T-helper 22 cell (primary cell): Measurements from ENCODE around the gene ZNF846.
"Not testable (repeated sequence)": the region's sequence is repeated elsewhere in the genome, so short reads cannot be mapped to it uniquely, and the experiment has no call there.

Experiments
- DNase-seq: peaks from one replicate; pipeline ENCODE4 v3.0.0-alpha.2; 2020; ENCODE audit warnings: low read depth

ZNF846 gene

GRCh38 chr19:9768175-9769112, at the start of gene ZNF846:
TSS of gene ZNF846 (minus strand) at chr19:9768738. CDS start at chr19:9764950, 3,788 bp downstream.
- peak; percentile 86 for DNase-seq

GRCh38 chr19:9818175-9818733, 49.7 kb upstream of the ZNF846 start:
- no peak for DNase-seq

GRCh38 chr19:9811139-9811538, 42.6 kb upstream of the ZNF846 start:
- no peak for DNase-seq

GRCh38 chr19:9808855-9809824, 40.6 kb upstream of the ZNF846 start:
- DNase-seq: no peak

GRCh38 chr19:9806803-9807202, 38.3 kb upstream of the ZNF846 start:
- no peak for DNase-seq

GRCh38 chr19:9801976-9802375, 33.4 kb upstream of the ZNF846 start:
- DNase-seq: no peak

- DNase-seq: no peak
These were observed 30.6 kb upstream of the ZNF846 start for GRCh38 chr19:9799162-9799561.

- DNase-seq: no peak
These were observed 29.3 kb upstream of the ZNF846 start for GRCh38 chr19:9797871-9798270.

- DNase-seq: peak; percentile 70
These were observed 27.7 kb upstream of the ZNF846 start for GRCh38 chr19:9796113-9796773.

- peak; percentile 41 for DNase-seq
These were observed 24.6 kb upstream of the ZNF846 start for GRCh38 chr19:9793071-9793591.

GRCh38 chr19:9792206-9793070, 23.9 kb upstream of the ZNF846 start:
- peak; percentile 87 for DNase-seq

- DNase-seq: peak; percentile 94
These were observed 23.1 kb upstream of the ZNF846 start for GRCh38 chr19:9791552-9792205.

- DNase-seq: not testable (repeated sequence)
These were observed 22.5 kb upstream of the ZNF846 start for GRCh38 chr19:9791073-9791367.

GRCh38 chr19:9789579-9789978, 21.0 kb upstream of the ZNF846 start:
- not testable (repeated sequence) for DNase-seq

- no peak for DNase-seq
These were observed 20.5 kb upstream of the ZNF846 start for GRCh38 chr19:9789066-9789465.

- not testable (repeated sequence) for DNase-seq
These were observed 20.1 kb upstream of the ZNF846 start for GRCh38 chr19:9788604-9789003.

- no peak for DNase-seq
These were observed 18.3 kb upstream of the ZNF846 start for GRCh38 chr19:9786819-9787218.

- no peak for DNase-seq
These were observed 17.8 kb upstream of the ZNF846 start for GRCh38 chr19:9786342-9786741.

GRCh38 chr19:9785367-9786331, 17.1 kb upstream of the ZNF846 start:
- DNase-seq: peak; percentile 92
